Peyer's patch (tissue), 4 donors: ENCODE results near the gene PRKD1.

ENCODE experiments used
- POLR2A ChIP-seq, 2 donors: fragments of 450-650 bp; IDR thresholded peaks; one replicate each; pipeline ENCODE4 v1.5.1; 2017; ENCODE audit warnings: antibody characterized with exemption in 2 of 2, mild to moderate bottlenecking in 2 of 2, moderate library complexity in 2 of 2
- TF ChIP-seq, protein P1 (sequence below), 6 experiments: fragments of 450-650 bp in 4 of 6; fragments of 200-600 bp in 2 of 6; sonication (generic) in 1 of 6; IDR thresholded peaks; one replicate each; pipeline ENCODE4 v1.5.1; 2017 to 2019; ENCODE audit warnings: antibody characterized with exemption in 6 of 6, mild to moderate bottlenecking in 3 of 6, moderate library complexity in 1 of 6

DNA sequence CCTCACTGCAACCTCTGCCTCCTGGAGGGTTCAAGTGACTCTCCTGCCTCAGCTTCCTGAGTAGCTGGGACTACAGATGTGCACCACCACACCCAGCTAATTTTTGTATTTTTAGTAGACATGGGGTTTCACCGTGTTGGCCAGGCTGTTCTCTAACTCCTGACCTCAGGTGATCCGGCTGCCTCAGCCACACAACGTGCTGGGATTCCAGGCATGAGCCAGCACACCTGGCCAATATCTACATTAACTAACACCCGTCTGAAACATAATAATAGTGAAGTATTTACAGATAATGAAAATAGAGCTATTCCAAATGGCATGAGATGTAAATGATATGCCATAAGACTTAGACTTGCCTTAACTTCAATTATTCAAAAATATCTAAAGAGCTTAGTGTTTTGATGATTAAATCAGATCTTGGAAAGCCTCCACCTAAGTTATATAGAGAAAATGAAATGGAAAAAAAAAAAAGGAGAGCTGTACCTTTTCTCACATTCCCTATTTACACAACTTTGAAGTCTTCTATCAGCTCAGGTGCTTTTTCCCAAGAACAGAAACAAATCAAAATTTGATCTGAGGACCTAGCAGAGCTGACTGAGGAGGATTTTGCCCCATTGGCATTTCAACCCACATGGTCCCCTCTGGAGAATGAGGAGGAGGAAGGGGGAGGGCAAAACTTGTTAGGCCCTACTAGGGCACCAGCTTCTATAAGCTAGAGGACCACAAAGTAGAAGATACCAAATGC lies 309.2 kb downstream of the PRKD1 start:
- TF ChIP-seq, protein P1, sequence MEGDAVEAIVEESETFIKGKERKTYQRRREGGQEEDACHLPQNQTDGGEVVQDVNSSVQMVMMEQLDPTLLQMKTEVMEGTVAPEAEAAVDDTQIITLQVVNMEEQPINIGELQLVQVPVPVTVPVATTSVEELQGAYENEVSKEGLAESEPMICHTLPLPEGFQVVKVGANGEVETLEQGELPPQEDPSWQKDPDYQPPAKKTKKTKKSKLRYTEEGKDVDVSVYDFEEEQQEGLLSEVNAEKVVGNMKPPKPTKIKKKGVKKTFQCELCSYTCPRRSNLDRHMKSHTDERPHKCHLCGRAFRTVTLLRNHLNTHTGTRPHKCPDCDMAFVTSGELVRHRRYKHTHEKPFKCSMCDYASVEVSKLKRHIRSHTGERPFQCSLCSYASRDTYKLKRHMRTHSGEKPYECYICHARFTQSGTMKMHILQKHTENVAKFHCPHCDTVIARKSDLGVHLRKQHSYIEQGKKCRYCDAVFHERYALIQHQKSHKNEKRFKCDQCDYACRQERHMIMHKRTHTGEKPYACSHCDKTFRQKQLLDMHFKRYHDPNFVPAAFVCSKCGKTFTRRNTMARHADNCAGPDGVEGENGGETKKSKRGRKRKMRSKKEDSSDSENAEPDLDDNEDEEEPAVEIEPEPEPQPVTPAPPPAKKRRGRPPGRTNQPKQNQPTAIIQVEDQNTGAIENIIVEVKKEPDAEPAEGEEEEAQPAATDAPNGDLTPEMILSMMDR (IDR thresholded peaks at IDR 0.05) = no peak
- no peak for TF ChIP-seq POLR2A (IDR thresholded peaks at IDR 0.05)
